H1 (cell line): ENCODE data around the gene CTCF. TPM values are rescaled to one million over a fixed set of nuclear protein-coding genes. Genes with fewer than 3 reads are reported as not detected.

Source experiments
- CTCF ChIA-PET: fragments of 300-600 bp; sonication (Branson Sonifier 250); formaldehyde crosslinking; loops from one replicate; lab custom pipeline; 2021; ENCODE audit not compliant: partially characterized antibody; lab: Charles Lee
- POLR2A ChIA-PET: fragments of 300-600 bp; sonication (Branson Sonifier 250); formaldehyde crosslinking; loops from one replicate; lab custom pipeline; 2021; ENCODE audit warnings: inconsistent platforms; ENCODE audit not compliant: partially characterized antibody; lab: Charles Lee
- DNase-seq, 2 experiments: peaks; one replicate each; pipeline versions ENCODE4 v3.0.0 to v3.0.0-alpha.2; 2010 to 2022; ENCODE audit warnings: low spot score in 2 of 2, low read depth in 1 of 2, mixed read lengths in 1 of 2
- FAIRE-seq: peaks from 2 replicates; lab custom pipeline; 2011; peaks lifted over from hg19 to GRCh38; lab: Jason Lieb, UNC
- H2AFZ ChIP-seq: 2 replicates; pipeline ENCODE4 v1.8.1; 2012; ENCODE audit warnings: low read length, inconsistent platforms
- H2AK5ac ChIP-seq: 2 replicates; pipeline ENCODE4 v1.6.1; 2013; ENCODE audit warnings: low read depth, low read length
- H2BK120ac ChIP-seq: replicated peaks from 2 replicates; pipeline ENCODE3; 2013; ENCODE audit warnings: low read depth, low read length, inconsistent platforms
- H2BK12ac ChIP-seq: 2 replicates; pipeline ENCODE4 v1.6.1; 2013; ENCODE audit warnings: low read depth, low read length
- H2BK15ac ChIP-seq: 2 replicates; pipeline ENCODE4 v1.6.1; 2013; ENCODE audit warnings: low read length
- H2BK20ac ChIP-seq: 2 replicates; pipeline ENCODE4 v1.6.1; 2013; ENCODE audit warnings: low read length
- H2BK5ac ChIP-seq: 2 replicates; pipeline ENCODE4 v1.6.1; 2013; ENCODE audit warnings: low read depth, low read length
- H3K14ac ChIP-seq: 2 replicates; pipeline ENCODE4 v1.6.1; 2013; ENCODE audit warnings: inconsistent platforms; ENCODE audit not compliant: insufficient read length
- H3K18ac ChIP-seq: 2 replicates; pipeline ENCODE4 v1.6.1; 2013; ENCODE audit warnings: low read length; ENCODE audit errors: extremely low read depth
- H3K23ac ChIP-seq: 2 replicates; pipeline ENCODE4 v1.6.1; 2013; ENCODE audit warnings: inconsistent platforms; ENCODE audit not compliant: insufficient read length
- H3K23me2 ChIP-seq: 2 replicates; pipeline ENCODE4 v1.6.1; 2013; ENCODE audit warnings: low read depth, low read length
- H3K27ac ChIP-seq: 2 replicates; pipeline ENCODE4 v1.6.1; 2011; ENCODE audit warnings: low read depth, low read length, inconsistent platforms
- H3K27me3 ChIP-seq, 4 experiments: replicated peaks in 1 of 4; 1 replicate in 1 of 4; 2 replicates in 3 of 4; pipeline versions ENCODE4 v1.6.1 to v1.8.1; 2011 to 2013; ENCODE audit warnings: low read length in 3 of 4, mild to moderate bottlenecking in 3 of 4, inconsistent platforms in 2 of 4, mixed read lengths in 2 of 4, moderate library complexity in 1 of 4; ENCODE audit not compliant: control insufficient read depth in 3 of 4, insufficient read depth in 3 of 4; ENCODE audit errors: extremely low read depth in 1 of 4
- H3K36me3 ChIP-seq, 4 experiments: 2 replicates each; pipeline versions ENCODE4 v1.6.1 to v1.8.1; 2011 to 2013; ENCODE audit warnings: mild to moderate bottlenecking in 4 of 4, low read length in 3 of 4, moderate library complexity in 2 of 4, control low read depth in 1 of 4, inconsistent platforms in 1 of 4; ENCODE audit not compliant: insufficient read depth in 4 of 4, control insufficient read depth in 2 of 4
- H3K4ac ChIP-seq: replicated peaks from 2 replicates; pipeline ENCODE3; 2013; ENCODE audit warnings: low read length, low read depth, mixed read lengths, inconsistent platforms; ENCODE audit not compliant: insufficient read length
- H3K4me1 ChIP-seq, 4 experiments: replicated peaks in 1 of 4; 1 replicate in 1 of 4; 2 replicates in 3 of 4; pipeline versions ENCODE4 v1.6.1 to v1.8.1; 2011 to 2013; ENCODE audit warnings: low read length in 3 of 4, inconsistent platforms in 2 of 4, mixed read lengths in 1 of 4; ENCODE audit not compliant: insufficient read depth in 4 of 4, control insufficient read depth in 3 of 4
- H3K4me2 ChIP-seq, 2 experiments: 2 replicates each; pipeline versions ENCODE4 v1.6.1 to v1.8.1; 2011 to 2013; ENCODE audit warnings: low read depth in 2 of 2, low read length in 2 of 2, control low read depth in 1 of 2, inconsistent platforms in 1 of 2, mild to moderate bottlenecking in 1 of 2; ENCODE audit not compliant: insufficient read depth in 1 of 2
- H3K4me3 ChIP-seq, 4 experiments: fragments of 200-600, 300-600 bp in 1 of 4; sonication (generic), shearing (Covaris generic), sonication (Bioruptor Twin) in 1 of 4; 2 replicates each; pipeline versions ENCODE4 v1.5.1 to v1.8.1; 2011 to 2016; ENCODE audit warnings: low read length in 4 of 4, low read depth in 3 of 4, control low read depth in 2 of 4, inconsistent platforms in 2 of 4, mild to moderate bottlenecking in 2 of 4, mixed read lengths in 1 of 4, moderate library complexity in 1 of 4; ENCODE audit not compliant: insufficient read depth in 2 of 4; ENCODE audit errors: extremely low read depth in 1 of 4
- H3K56ac ChIP-seq: replicated peaks from 2 replicates; pipeline ENCODE3; 2013; ENCODE audit warnings: low read depth, mild to moderate bottlenecking, mixed read lengths, low read length, inconsistent platforms; ENCODE audit not compliant: insufficient read length
- H3K79me1 ChIP-seq: 2 replicates; pipeline ENCODE4 v1.6.1; 2013; ENCODE audit warnings: low read depth, low read length, control low read depth
- H3K79me2 ChIP-seq, 2 experiments: 2 replicates each; pipeline versions ENCODE4 v1.6.1 to v1.8.1; 2012 to 2013; ENCODE audit warnings: low read length in 2 of 2, mild to moderate bottlenecking in 2 of 2, inconsistent platforms in 1 of 2; ENCODE audit not compliant: insufficient read depth in 2 of 2, control insufficient read depth in 1 of 2
- H3K9ac ChIP-seq, 4 experiments: replicated peaks in 1 of 4; 1 replicate in 1 of 4; 2 replicates in 3 of 4; pipeline versions ENCODE4 v1.6.1 to v1.8.1; 2011 to 2013; ENCODE audit warnings: low read depth in 3 of 4, low read length in 3 of 4, control low read depth in 2 of 4, mild to moderate bottlenecking in 2 of 4, moderate library complexity in 2 of 4, inconsistent platforms in 1 of 4; ENCODE audit errors: extremely low read depth in 1 of 4
- H3K9me3 ChIP-seq, 2 experiments: 2 replicates each; pipeline versions ENCODE4 v1.6.1 to v1.8.1; 2012 to 2013; ENCODE audit warnings: mild to moderate bottlenecking in 2 of 2, moderate library complexity in 2 of 2, control low read depth in 1 of 2, inconsistent platforms in 1 of 2, low read depth in 1 of 2, low read length in 1 of 2, mixed read lengths in 1 of 2; ENCODE audit not compliant: insufficient read depth in 2 of 2
- H4K20me1 ChIP-seq, 2 experiments: replicated peaks in 1 of 2; 2 replicates each; pipeline versions ENCODE3 to v1.8.1; 2011 to 2013; ENCODE audit warnings: inconsistent platforms in 2 of 2, low read length in 2 of 2, mild to moderate bottlenecking in 1 of 2; ENCODE audit not compliant: insufficient read depth in 2 of 2, control insufficient read depth in 1 of 2
- H4K5ac ChIP-seq: 2 replicates; pipeline ENCODE4 v1.6.1; 2013; ENCODE audit warnings: low read length, low read depth, mixed read lengths, inconsistent platforms; ENCODE audit not compliant: insufficient read length
- H4K8ac ChIP-seq: 2 replicates; pipeline ENCODE4 v1.8.0; 2013; ENCODE audit warnings: mild to moderate bottlenecking, moderate library complexity, low read length, inconsistent platforms; ENCODE audit not compliant: insufficient read depth; ENCODE audit errors: extremely low read depth
- H4K91ac ChIP-seq: replicated peaks from 2 replicates; pipeline ENCODE3; 2013; ENCODE audit warnings: low read length, mixed read lengths, inconsistent platforms; ENCODE audit not compliant: insufficient read length
- BACH1 ChIP-seq: IDR thresholded peaks from 2 replicates; pipeline ENCODE4 v1.6.1; 2012; ENCODE audit warnings: low read length, improper control_type of control experiment
- GTF2F1 ChIP-seq: IDR thresholded peaks from 2 replicates; pipeline ENCODE4 v1.6.1; 2012; ENCODE audit warnings: low read depth, low read length, improper control_type of control experiment, borderline replicate concordance
- JUND ChIP-seq: IDR thresholded peaks from 2 replicates; pipeline ENCODE4 v1.6.1; 2011; ENCODE audit warnings: mild to moderate bottlenecking, improper control_type of control experiment, low read length
- SIN3A ChIP-seq, 2 experiments: IDR thresholded peaks in 1 of 2; conservative IDR thresholded peaks in 1 of 2; 2 replicates each; pipeline ENCODE4 v1.6.1; 2011 to 2012; ENCODE audit warnings: low read length in 2 of 2, improper control_type of control experiment in 1 of 2, low read depth in 1 of 2, mild to moderate bottlenecking in 1 of 2
- TBP ChIP-seq: IDR thresholded peaks from 2 replicates; pipeline ENCODE4 v1.6.1; 2011; ENCODE audit warnings: low read depth, low read length, improper control_type of control experiment
- WGBS, 2 experiments: shearing (Covaris generic) in 1 of 2; methylation state at CpG; one replicate each; pipeline versions ENCODE4 v1.1.6 to v1.1.7; 2013 to 2015; ENCODE audit warnings: low lambda C conversion rate in 2 of 2, mixed read lengths in 2 of 2, inconsistent platforms in 1 of 2, low coverage in 1 of 2, missing lambda C conversion rate in 1 of 2; ENCODE audit not compliant: insufficient replicate concordance in 2 of 2, insufficient coverage in 1 of 2, insufficient read length in 1 of 2; ENCODE audit errors: extremely low coverage in 1 of 2, missing lambda C conversion rate in 1 of 2; 5-methylcytosine and 5-hydroxymethylcytosine counted together
- polyA plus RNA-seq, 7 experiments: library from polyadenylated mRNA; depleted of rRNA in 3 of 7; stranded (reverse) in 5 of 7; unstranded in 2 of 7; fragments of >200 nt in 5 of 7; fragments of 200-250 nt in 2 of 7; gene quantifications; 1 replicate in 5 of 7; 2 replicates in 1 of 7; 4 replicates in 1 of 7; pipeline versions ENCODE4 v1.2.1 to v1.2.3, GENCODE V29; 2011 to 2013; ENCODE audit warnings: missing spikeins in 2 of 7, mixed read lengths in 2 of 7
- total RNA-seq: library from RNA; stranded (reverse); fragmentation: NEBNext Ultra II Directional; extraction: Animal tissue kit (Norgen Biotek cat#: 25700); gene quantifications from 2 replicates; pipeline ENCODE4 v1.2.1, GENCODE V29; 2021

The CTCF gene
- total and polyA plus RNA-seq, 2 of the 8 experiments (the other 6 are each of a cell fraction or from before 2014, with no cell fraction given): 32.4 to 66.0 TPM

DNA sequence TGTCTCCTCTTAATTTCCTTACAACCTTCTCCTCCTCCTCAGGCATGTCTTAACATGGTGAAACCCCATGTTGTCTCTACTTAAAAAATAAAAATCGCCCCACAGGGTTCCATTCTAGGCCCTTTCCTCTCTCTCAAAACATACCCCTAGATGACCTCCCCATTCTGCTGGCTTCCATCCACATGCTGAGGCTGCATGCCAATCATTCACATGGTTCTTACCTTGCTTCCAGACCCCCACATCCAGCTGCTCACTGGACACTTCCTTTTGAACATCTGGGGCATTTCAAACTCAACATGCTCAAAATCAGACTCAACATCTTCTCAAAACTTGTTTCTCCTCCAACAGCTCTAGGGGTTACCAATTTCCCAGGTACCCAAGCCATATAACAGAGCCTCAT is 12.4 kb upstream of the CTCF start:
- Histone ChIP-seq H4K20me1 (peaks cover 2 to 10% of the 10 kb centered on the region in 2 experiments), H2BK12ac (no peak overlapping the region), H3K9ac (no peak overlapping the region), H3K14ac (no peak overlapping the region), H2AK5ac (no peak overlapping the region), H2BK15ac (no peak overlapping the region), H3K18ac (no peak overlapping the region), H3K27me3 (no peaks in the 10 kb centered on the region), H3K4ac (no peak overlapping the region), H3K4me3 (no peak overlapping the region), H3K79me2 (peaks cover 0 to 3% of the 10 kb centered on the region in 2 experiments; a peak in 1 of 4 replicates), H3K56ac (no peak overlapping the region), H2AFZ (no peak overlapping the region), H3K23me2 (no peaks in the 10 kb centered on the region), H2BK20ac (no peak overlapping the region), H4K8ac (no peak overlapping the region), H3K4me1 (peaks cover 0 to 4% (median 2%) of the 10 kb centered on the region in 4 experiments; a peak in 3 of 7 replicates), H3K4me2 (no peak overlapping the region), H3K79me1 (peaks cover 2% of the 10 kb centered on the region; the same call in 1 of the 2 replicates), H3K36me3 (peaks cover 0 to 7% (median 0%) of the 10 kb centered on the region in 4 experiments; a peak in 1 of 8 replicates), H3K27ac (no peak overlapping the region), H3K23ac (no peak overlapping the region), H3K9me3 (no peaks in the 10 kb centered on the region), H2BK120ac (no peak overlapping the region), H2BK5ac (no peak overlapping the region), H4K91ac (no peak overlapping the region), H4K5ac (no peak overlapping the region)
- no peak for FAIRE-seq
- POLR2A ChIA-PET: interaction anchor here (1.0 to 11.9 kb wide), 3 partner anchors 8 to 14 kb away, joined by 3 to 105 read pairs (median 4); partner anchors contain the start of gene CTCF
- no peak for DNase-seq
- CTCF ChIA-PET: interaction anchor here (0.6 to 10.6 kb wide), 6 partner anchors 12 to 95 kb away, joined by 3 to 108 read pairs (median 5); partner anchors contain the start of genes CARMIL2 and CTCF
- WGBS, 2 experiments: 75% methylated on average over 1 of the region's 1 CpG; no CpG with 5 or more reads in 1 of the 2 experiments
- TF ChIP-seq SIN3A (conservative IDR thresholded peaks at IDR 0.05 in 1 of 2, IDR thresholded peaks at IDR 0.05 in 1 of 2; ENCODE audit: low read depth in 1 of 2, low read length in 2 of 2): no peak
- no peak for TF ChIP-seq TBP
- no peak for TF ChIP-seq BACH1
- no peak for TF ChIP-seq GTF2F1
- no peak for TF ChIP-seq JUND
